Lung (tissue), 12 donors: ENCODE measurements around the gene TOE1. TPM values are rescaled to one million over a fixed set of nuclear protein-coding genes. Genes with fewer than 3 reads are reported as not detected.

Experiments
- ATAC-seq: fragments of 200-7000 bp; cut with Tn5 transposase; one replicate; pipeline ENCODE4 v1.9.1; 2020; ENCODE audit warnings: moderate number of reproducible peaks; ENCODE audit not compliant: insufficient read depth, low FRiP score
- DNase-seq, 3 donors: peaks; one replicate each; pipeline ENCODE4 v3.0.0-alpha.2; 2013 to 2017
- H3K27ac ChIP-seq, 2 donors: one replicate each; pipeline ENCODE4 v1.5.1; 2013; ENCODE audit warnings: mild to moderate bottlenecking in 2 of 2, moderate library complexity in 2 of 2, control low read depth in 1 of 2, inconsistent platforms in 1 of 2, low read depth in 1 of 2, low read length in 1 of 2
- H3K27me3 ChIP-seq, 3 donors: one replicate each; pipeline ENCODE4 v1.5.1; 2013; ENCODE audit warnings: low read length in 2 of 3; ENCODE audit not compliant: control insufficient read depth in 3 of 3, insufficient read depth in 3 of 3
- H3K36me3 ChIP-seq, 4 donors: one replicate each; pipeline ENCODE4 v1.5.1; 2013; ENCODE audit warnings: low read length in 4 of 4, mild to moderate bottlenecking in 1 of 4, moderate library complexity in 1 of 4; ENCODE audit not compliant: control insufficient read depth in 4 of 4, insufficient read depth in 4 of 4
- H3K4me1 ChIP-seq, 5 donors: one replicate each; pipeline ENCODE4 v1.5.1; 2013; ENCODE audit warnings: low read length in 5 of 5, mild to moderate bottlenecking in 2 of 5, moderate library complexity in 1 of 5; ENCODE audit not compliant: control insufficient read depth in 5 of 5, insufficient read depth in 5 of 5
- H3K4me3 ChIP-seq: one replicate; pipeline ENCODE4 v1.5.1; 2013; ENCODE audit warnings: mild to moderate bottlenecking, control low read depth, moderate library complexity
- H3K9ac ChIP-seq, 2 donors: one replicate each; pipeline ENCODE4 v1.5.1; 2013; ENCODE audit warnings: low read length in 2 of 2, control low read depth in 1 of 2; ENCODE audit not compliant: insufficient read depth in 1 of 2
- H3K9me3 ChIP-seq, 4 donors: one replicate each; pipeline ENCODE4 v1.5.1; 2013; ENCODE audit warnings: low read length in 3 of 4, mild to moderate bottlenecking in 1 of 4, moderate library complexity in 1 of 4; ENCODE audit not compliant: control insufficient read depth in 4 of 4, insufficient read depth in 3 of 4
- CTCF ChIP-seq: IDR thresholded peaks from 2 replicates; pipeline ENCODE4 v1.5.1; 2012; ENCODE audit warnings: mild to moderate bottlenecking; ENCODE audit errors: control extremely low read depth, extremely low read depth
- WGBS, 2 donors: extraction: QIAGEN DNeasy Blood & Tissue Kit; methylation state at CpG; one replicate each; pipeline ENCODE4 v1.1.7; 2013; 5-methylcytosine and 5-hydroxymethylcytosine counted together
- polyA plus RNA-seq, 2 donors: library from polyadenylated mRNA; stranded (reverse); fragments of 200-250 nt; gene quantifications; one replicate each; pipeline ENCODE4 v1.2.1, GENCODE V29; 2013
- total RNA-seq, 2 donors: library from RNA; depleted of rRNA in 1 of 2; stranded (reverse); fragments of >200 nt in 1 of 2; gene quantifications; one replicate each; pipeline ENCODE4 v1.2.1, GENCODE V29; 2014 to 2021
- donor health status: control.
- donor health status: control.
- donor health status: Bipolar disorder and iron deficiency.
- donor health status: healthy.
- donor health status: DM: yes; HTN: yes; CAD: no.

Gene TOE1
- total and polyA plus RNA-seq, 4 donors: 5.3 to 10.9 (median 8.5) TPM

GRCh38 chr1:45348966-45349677 is 9.2 kb downstream of the TOE1 start:
- no peak overlapping the region for H3K4me3 ChIP-seq
- peaks cover 0 to 12% (median 2%) of the 10 kb centered on the region in 4 donors for H3K36me3 ChIP-seq
- ATAC-seq: peak; percentile 41
- peak overlapping the region; percentile 67 to 68 for H3K27ac ChIP-seq
- H3K27me3 ChIP-seq: no peaks in the 10 kb centered on the region
- no peak overlapping the region for H3K9ac ChIP-seq
- no peak for TF ChIP-seq CTCF
- peaks cover 0 to 12% (median 11%) of the 10 kb centered on the region in 5 donors for H3K4me1 ChIP-seq
- 44 to 64% methylated on average over 3 of the region's 3 CpGs for WGBS, 2 donors
- peak in 1 of 3 donors; percentile 25 for DNase-seq
- no peaks in the 10 kb centered on the region for H3K9me3 ChIP-seq

- peaks cover 0 to 12% (median 11%) of the 10 kb centered on the region in 5 donors for H3K4me1 ChIP-seq
- H3K9ac ChIP-seq: no peak overlapping the region
- peaks cover 0 to 2% (median 0%) of the 10 kb centered on the region in 4 donors for H3K36me3 ChIP-seq
- TF ChIP-seq CTCF: no peak
- H3K4me3 ChIP-seq: no peak overlapping the region
- H3K27ac ChIP-seq: no peak overlapping the region
- DNase-seq (no peak), ATAC-seq (no peak)
- no peaks in the 10 kb centered on the region for H3K27me3 ChIP-seq
- no peaks in the 10 kb centered on the region for H3K9me3 ChIP-seq
- WGBS, 2 donors: 85 to 90% methylated on average over 5 of the region's 5 CpGs
These were observed 11.5 kb downstream of the TOE1 start for GRCh38 chr1:45351508-45351907.

GRCh38 chr1:45353685-45354084 is 13.7 kb downstream of the TOE1 start:
- H3K27me3 ChIP-seq: no peaks in the 10 kb centered on the region
- no peak for DNase-seq
- H3K4me3 ChIP-seq: no peak overlapping the region
- H3K9me3 ChIP-seq: no peaks in the 10 kb centered on the region
- no peak overlapping the region for H3K9ac ChIP-seq
- no peak overlapping the region for H3K27ac ChIP-seq
- peaks cover 0 to 2% (median 0%) of the 10 kb centered on the region in 4 donors for H3K36me3 ChIP-seq
- ATAC-seq: no peak
- H3K4me1 ChIP-seq: peaks cover 0 to 7% (median 5%) of the 10 kb centered on the region in 5 donors
- TF ChIP-seq CTCF: no peak
- WGBS, 2 donors: 67 to 70% methylated on average over 2 of the region's 2 CpGs
